Measurements from ENCODE around the gene INTS12. TPM values are rescaled to one million over a fixed set of nuclear protein-coding genes. Genes with fewer than 3 reads are reported as not detected.

Gene INTS12
- total and polyA plus RNA-seq, 10 of the 15 experiments (the other 5 are each of a cell fraction or from before 2014, with no cell fraction given) = 24.2 to 52.4 (median 37.3) TPM

- H3K9ac ChIP-seq (ENCODE audit: control insufficient read depth, insufficient read depth, low read length) = no peak overlapping the region
- BruUV-seq (replicated peaks) = no TSS peak
- in situ Hi-C loops (cut with MboI) (no loop called here), intact Hi-C loops (cut with micrococcal nuclease; ENCODE audit: unreplicated experiment) (no loop called here)
- H3K36me3 ChIP-seq (ENCODE audit: control insufficient read depth in 2 of 2, insufficient read depth in 2 of 2, low read length in 1 of 2) = no peaks in the 10 kb centered on the region
- TF ChIP-seq POLR2AphosphoS5 (IDR thresholded peaks at IDR 0.05; ENCODE audit: low read length) (no peak), ESRRA (IDR thresholded peaks at IDR 0.05; ENCODE audit: low read length) (no peak), EZH2 (IDR thresholded peaks at IDR 0.05; ENCODE audit: borderline replicate concordance, control insufficient read depth, low read depth, low read length) (no peak), ZZZ3 (IDR thresholded peaks at IDR 0.05; ENCODE audit: control insufficient read depth, insufficient read length, low read depth) (no peak), PBX3 (IDR thresholded peaks at IDR 0.05; ENCODE audit: insufficient replicate concordance, low read depth, low read length) (no peak), ZBTB40 (IDR thresholded peaks at IDR 0.05; ENCODE audit: borderline replicate concordance) (no peak), HDAC2 (IDR thresholded peaks at IDR 0.05) (no peak), WRNIP1 (IDR thresholded peaks at IDR 0.05; ENCODE audit: borderline replicate concordance, low read depth, low read length) (no peak)
- no peaks in the 10 kb centered on the region for H3K4me1 ChIP-seq (ENCODE audit: control insufficient read depth, insufficient read depth, low read length)
- FAIRE-seq = peak; percentile 44
- no peak overlapping the region for H2AFZ ChIP-seq (ENCODE audit: control insufficient read depth, low read depth, low read length)
- ChIA-PET SMC1A (ENCODE audit: uncharacterized antibody, unreplicated experiment) (interaction anchor here (1.0 kb wide), 1 partner anchor 13 kb away, joined by 3 read pairs; no protein-coding TSS in a partner anchor), RAD21 (ENCODE audit: unreplicated experiment) (no interaction called here), CTCF (no interaction called here), POLR2A (interaction anchor here (0.6 to 0.7 kb wide), 2 partner anchors 13 to 660 kb away, joined by 3 to 4 read pairs; no protein-coding TSS in a partner anchor)
- H3K79me2 ChIP-seq (ENCODE audit: control insufficient read depth, insufficient read depth, low read length) = no peaks in the 10 kb centered on the region
- no peak overlapping the region for H3K27ac ChIP-seq (ENCODE audit: control insufficient read depth, insufficient read depth)
- ATAC-seq = no peak
- no peaks in the 10 kb centered on the region for H3K9me3 ChIP-seq (replicated peaks; ENCODE audit: control insufficient read depth, insufficient read depth, low read length)
- no peak for DNase-seq (ENCODE audit: low read depth, low spot score)
- H3K4me2 ChIP-seq (ENCODE audit: control insufficient read depth, insufficient read depth) = no peak overlapping the region
- H4K20me1 ChIP-seq (ENCODE audit: control insufficient read depth, insufficient read depth) = no peaks in the 10 kb centered on the region
- no peaks in the 10 kb centered on the region for H3K27me3 ChIP-seq (replicated peaks in 1 of 2; ENCODE audit: control insufficient read depth in 2 of 2, insufficient read depth in 2 of 2, low read length in 1 of 2)
- no peak overlapping the region for H3K4me3 ChIP-seq
- 46% methylated on average over 2 of the region's 2 CpGs for WGBS (ENCODE audit: insufficient coverage, insufficient replicate concordance, low lambda C conversion rate, missing lambda C conversion rate)
Measured at GRCh38 chr4:105644257-105644656, 64.2 kb downstream of the INTS12 start.
